Immature natural killer cell (primary cell): ENCODE results near the gene CELA1. TPM values are rescaled to one million over a fixed set of nuclear protein-coding genes. Genes with fewer than 3 reads are reported as not detected.

Experiments used
- DNase-seq, 3 donors: peaks; one replicate each; pipeline ENCODE4 v3.0.0; 2022; ENCODE audit warnings: mixed read lengths in 1 of 3
- H3K27ac Mint-ChIP-seq, 6 donors: one replicate each; pipeline ENCODE4 v1.8.0; 2020; ENCODE audit warnings: mixed read lengths in 6 of 6, mild to moderate bottlenecking in 5 of 6, inconsistent platforms in 4 of 6, moderate library complexity in 3 of 6
- H3K27me3 Mint-ChIP-seq, 3 donors: one replicate each; pipeline ENCODE4 v1.8.0; 2020 to 2021; ENCODE audit warnings: low read depth in 3 of 3, mild to moderate bottlenecking in 3 of 3, mixed read lengths in 3 of 3, moderate library complexity in 3 of 3, inconsistent platforms in 1 of 3
- H3K36me3 Mint-ChIP-seq, 3 donors: one replicate each; pipeline ENCODE4 v1.8.0; 2020; ENCODE audit warnings: mixed read lengths in 3 of 3, inconsistent platforms in 2 of 3, mild to moderate bottlenecking in 2 of 3
- H3K4me1 Mint-ChIP-seq, 2 donors: one replicate each; pipeline ENCODE4 v1.8.0; 2020; ENCODE audit warnings: inconsistent platforms in 2 of 2, mild to moderate bottlenecking in 2 of 2, mixed read lengths in 2 of 2, moderate library complexity in 1 of 2
- H3K4me3 Mint-ChIP-seq, 5 donors: one replicate each; pipeline ENCODE4 v1.8.0; 2020; ENCODE audit warnings: mild to moderate bottlenecking in 5 of 5, mixed read lengths in 5 of 5, inconsistent platforms in 3 of 5, moderate library complexity in 3 of 5
- H3K9me3 Mint-ChIP-seq, 6 donors: one replicate each; pipeline ENCODE4 v1.8.0; 2020; ENCODE audit warnings: mild to moderate bottlenecking in 6 of 6, mixed read lengths in 6 of 6, inconsistent platforms in 4 of 6, moderate library complexity in 3 of 6
- polyA plus RNA-seq, 3 donors: library from polyadenylated mRNA; unstranded; fragments of 300-500 nt; fragmentation: Illumina TruSeq; gene quantifications; one replicate each; pipeline ENCODE4 v1.2.3, GENCODE V29; 2021

CELA1 gene
- polyA plus RNA-seq, 3 donors from 2014 or later: 0.37 to 1.00 TPM; not detected in 1

DNA sequence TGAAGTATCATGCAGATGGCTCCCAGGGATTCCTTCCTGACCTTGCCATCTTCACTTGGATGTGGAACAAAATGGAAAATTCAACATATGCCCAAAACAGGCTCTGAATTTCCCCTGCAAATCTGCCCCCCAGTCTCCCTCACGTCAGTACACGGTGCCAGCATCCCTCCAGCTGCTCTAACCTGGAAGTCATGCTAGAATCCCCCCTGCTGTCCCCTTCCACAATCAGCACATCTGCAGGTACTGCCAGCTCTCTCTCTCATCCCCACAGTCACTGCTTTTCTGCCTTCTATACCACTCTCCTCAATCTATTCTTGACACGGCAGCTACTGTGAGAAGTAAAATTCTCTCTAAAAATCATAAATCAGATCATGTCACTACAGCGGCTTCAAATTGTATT is 23.1 kb upstream of the CELA1 start:
- peak overlapping the region; percentile 77 to 90 (median 84) for H3K4me3 Mint-ChIP-seq
- H3K27me3 Mint-ChIP-seq: peaks cover 11 to 21% (median 16%) of the 10 kb centered on the region in 3 donors
- H3K36me3 Mint-ChIP-seq: peaks cover 21 to 37% (median 37%) of the 10 kb centered on the region in 3 donors
- DNase-seq: no peak
- peak overlapping the region; percentile 89 to 99 (median 99) for H3K27ac Mint-ChIP-seq
- H3K4me1 Mint-ChIP-seq: peaks cover 38 to 41% of the 10 kb centered on the region in 2 donors
- H3K9me3 Mint-ChIP-seq: no peaks in the 10 kb centered on the region

DNA sequence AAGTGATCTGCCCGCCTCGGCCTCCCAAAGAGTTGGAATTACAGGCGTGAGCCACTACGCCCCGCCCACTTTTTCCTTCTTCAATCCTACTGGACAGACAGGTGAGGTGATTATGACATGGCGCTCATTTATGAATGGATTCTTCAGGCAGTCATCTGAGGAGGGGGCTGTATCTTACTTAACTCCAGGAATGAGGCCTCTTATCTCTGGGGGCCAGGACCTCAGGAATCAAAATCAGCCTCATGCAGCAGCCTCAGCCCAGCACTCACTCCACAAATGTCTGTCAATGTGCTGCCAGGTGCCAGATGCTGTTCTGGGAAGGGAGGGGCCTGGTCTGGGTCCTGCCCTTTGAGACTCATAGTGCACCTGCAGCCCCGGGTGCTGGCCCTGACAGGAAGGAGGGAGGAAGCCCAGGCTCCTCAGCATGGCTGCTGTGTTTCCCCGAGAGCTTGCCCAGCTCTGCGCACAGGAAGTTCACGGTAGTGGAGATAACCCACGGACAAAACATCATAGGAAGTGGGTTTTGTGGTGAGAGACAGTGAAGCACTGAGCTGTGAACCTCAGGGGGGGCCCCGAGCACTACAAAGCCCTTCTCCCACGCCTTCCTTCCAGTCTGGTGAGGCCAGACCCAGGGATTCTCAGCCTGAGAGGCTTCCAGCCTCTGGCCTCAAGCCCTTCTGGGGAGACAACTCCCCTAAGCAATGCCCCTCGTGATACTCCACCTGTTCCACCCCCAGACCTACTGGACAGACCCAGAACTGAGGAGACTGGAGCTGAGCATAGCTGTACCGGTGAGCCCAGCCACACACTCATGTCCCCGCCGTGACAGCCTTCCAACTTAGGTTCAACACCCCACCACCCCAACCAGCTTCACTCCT is 22.4 kb upstream of the CELA1 start:
- peaks cover 11 to 21% (median 16%) of the 10 kb centered on the region in 3 donors for H3K27me3 Mint-ChIP-seq
- peak overlapping the region; percentile 89 to 99 (median 99) for H3K27ac Mint-ChIP-seq
- H3K9me3 Mint-ChIP-seq: no peaks in the 10 kb centered on the region
- DNase-seq: peak; percentile 95 to 98 (median 96)
- peak overlapping the region; percentile 77 to 90 (median 84) for H3K4me3 Mint-ChIP-seq
- peaks cover 20 to 34% (median 34%) of the 10 kb centered on the region in 3 donors for H3K36me3 Mint-ChIP-seq
- H3K4me1 Mint-ChIP-seq: peaks cover 38 to 41% of the 10 kb centered on the region in 2 donors

DNA sequence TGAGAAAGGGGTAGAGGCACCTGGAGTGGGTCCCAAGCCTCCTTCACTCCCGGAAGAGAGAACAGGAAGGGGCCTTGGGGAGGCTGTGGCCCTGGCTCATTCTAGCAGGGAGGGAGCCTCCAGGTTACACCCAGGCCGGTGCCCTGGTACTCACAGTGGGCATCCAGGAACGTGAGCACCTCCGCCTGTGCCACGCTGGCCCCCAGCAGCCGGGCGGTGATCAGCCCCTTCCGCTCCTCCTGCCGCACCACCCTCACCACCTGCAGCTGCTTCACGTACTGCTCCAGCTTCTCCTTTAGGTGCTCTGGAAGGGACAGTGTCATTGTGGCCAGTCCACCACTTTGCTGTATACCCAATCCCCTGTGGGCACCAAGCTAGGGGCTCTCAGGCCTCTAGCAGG is 18.8 kb upstream of the CELA1 start:
- H3K4me1 Mint-ChIP-seq: peaks cover 29 to 31% of the 10 kb centered on the region in 2 donors
- H3K4me3 Mint-ChIP-seq: no peak overlapping the region
- H3K36me3 Mint-ChIP-seq: peaks cover 8 to 26% (median 23%) of the 10 kb centered on the region in 3 donors
- H3K27ac Mint-ChIP-seq: peak overlapping the region in 3 of 6 donors; percentile 13 to 84 (median 72)
- no peak for DNase-seq
- no peaks in the 10 kb centered on the region for H3K9me3 Mint-ChIP-seq
- peaks cover 5 to 24% (median 11%) of the 10 kb centered on the region in 3 donors for H3K27me3 Mint-ChIP-seq

DNA sequence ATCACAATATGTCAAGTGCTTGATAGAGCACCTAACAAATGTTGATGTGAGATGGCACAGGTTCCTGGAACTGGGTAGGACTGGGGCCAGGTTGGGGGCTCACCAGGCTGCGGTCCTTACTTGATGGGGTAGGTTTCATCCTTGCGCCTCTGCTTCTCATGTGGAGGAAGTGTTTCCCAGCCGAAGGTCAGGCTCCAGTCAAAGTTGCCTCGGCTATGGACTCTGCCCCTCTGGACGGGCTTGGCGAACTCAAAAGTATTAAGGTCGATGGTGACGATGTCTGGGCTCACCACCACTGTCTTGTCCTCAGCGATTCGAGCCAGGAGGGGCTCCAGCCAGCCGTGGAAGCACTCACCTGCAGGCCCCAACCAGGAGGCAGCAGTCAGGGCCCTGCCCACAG is 17.5 kb upstream of the CELA1 start:
- Mint-ChIP-seq H3K4me1 (peaks cover 16 to 18% of the 10 kb centered on the region in 2 donors), H3K27me3 (peaks cover 4 to 16% (median 9%) of the 10 kb centered on the region in 3 donors), H3K27ac (peak overlapping the region in 2 of 6 donors; percentile 13 to 62), H3K4me3 (no peak overlapping the region), H3K9me3 (no peaks in the 10 kb centered on the region), H3K36me3 (peaks cover 12 to 36% (median 32%) of the 10 kb centered on the region in 3 donors)
- DNase-seq: no peak

DNA sequence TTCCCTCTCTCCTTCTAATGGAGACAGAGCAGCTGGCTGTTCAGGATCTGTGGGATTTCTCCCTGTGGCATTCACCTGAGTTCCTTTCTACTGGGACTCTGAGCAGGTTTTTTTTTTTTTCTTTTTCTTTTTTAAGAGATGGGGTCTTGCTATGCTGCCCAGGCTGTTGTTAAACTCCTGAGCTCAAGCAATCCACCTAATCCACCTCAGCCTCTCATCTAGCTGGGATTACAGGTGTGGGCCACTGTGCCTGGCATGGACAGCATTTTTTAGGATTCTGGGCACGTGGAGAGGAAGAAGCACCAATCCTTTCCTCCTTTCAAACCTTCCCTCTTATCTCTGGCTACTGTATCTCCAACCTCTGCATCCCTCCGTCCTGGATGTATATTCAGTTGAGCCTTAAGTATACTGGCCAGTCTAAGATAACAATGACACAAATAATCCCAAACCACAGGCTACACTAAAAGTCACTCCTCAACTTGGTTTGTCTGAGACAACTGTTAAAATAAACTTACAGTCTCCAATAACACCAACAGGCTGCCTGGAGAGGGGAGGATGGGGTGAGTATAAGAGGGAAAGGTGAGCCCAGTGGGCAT is 16.4 kb upstream of the CELA1 start:
- peaks cover 14 to 45% (median 36%) of the 10 kb centered on the region in 3 donors for H3K36me3 Mint-ChIP-seq

DNA sequence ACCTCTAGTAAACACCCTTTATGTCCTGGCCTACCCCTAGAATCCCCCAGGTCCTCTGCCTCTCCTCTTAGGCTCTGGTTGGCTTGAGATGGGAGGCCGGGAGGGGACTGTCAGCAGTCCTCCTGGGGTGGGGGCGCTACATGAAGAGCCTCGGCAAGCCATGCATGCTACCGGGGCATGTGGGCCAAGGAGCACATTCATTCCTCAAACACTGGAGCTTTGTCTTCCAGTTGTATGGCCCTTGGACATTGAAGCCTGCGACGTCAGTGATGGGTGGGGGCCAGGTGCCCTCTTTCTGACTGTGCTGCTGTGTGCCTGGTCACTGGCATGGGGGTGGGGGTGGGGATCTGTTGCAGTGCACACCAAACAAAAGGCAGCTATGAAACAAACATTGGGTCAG is 15.8 kb upstream of the CELA1 start:
- H3K36me3 Mint-ChIP-seq: peaks cover 13 to 49% (median 36%) of the 10 kb centered on the region in 3 donors
- no peak overlapping the region for H3K4me3 Mint-ChIP-seq
- H3K4me1 Mint-ChIP-seq: peaks cover under 1% of the 10 kb centered on the region in 2 donors
- no peaks in the 10 kb centered on the region for H3K9me3 Mint-ChIP-seq
- peaks cover 0 to 5% (median 2%) of the 10 kb centered on the region in 3 donors for H3K27me3 Mint-ChIP-seq
- no peak for DNase-seq
- no peak overlapping the region for H3K27ac Mint-ChIP-seq

More for the DNA sequence above, 16.4 kb upstream of the CELA1 start:
- no peak for DNase-seq
- Mint-ChIP-seq H3K4me3 (no peak overlapping the region), H3K27me3 (peaks cover 0 to 9% (median 2%) of the 10 kb centered on the region in 3 donors), H3K9me3 (no peaks in the 10 kb centered on the region), H3K27ac (peak overlapping the region in 2 of 6 donors; percentile 8 to 26), H3K4me1 (peaks cover 6% of the 10 kb centered on the region in 2 donors)

DNA sequence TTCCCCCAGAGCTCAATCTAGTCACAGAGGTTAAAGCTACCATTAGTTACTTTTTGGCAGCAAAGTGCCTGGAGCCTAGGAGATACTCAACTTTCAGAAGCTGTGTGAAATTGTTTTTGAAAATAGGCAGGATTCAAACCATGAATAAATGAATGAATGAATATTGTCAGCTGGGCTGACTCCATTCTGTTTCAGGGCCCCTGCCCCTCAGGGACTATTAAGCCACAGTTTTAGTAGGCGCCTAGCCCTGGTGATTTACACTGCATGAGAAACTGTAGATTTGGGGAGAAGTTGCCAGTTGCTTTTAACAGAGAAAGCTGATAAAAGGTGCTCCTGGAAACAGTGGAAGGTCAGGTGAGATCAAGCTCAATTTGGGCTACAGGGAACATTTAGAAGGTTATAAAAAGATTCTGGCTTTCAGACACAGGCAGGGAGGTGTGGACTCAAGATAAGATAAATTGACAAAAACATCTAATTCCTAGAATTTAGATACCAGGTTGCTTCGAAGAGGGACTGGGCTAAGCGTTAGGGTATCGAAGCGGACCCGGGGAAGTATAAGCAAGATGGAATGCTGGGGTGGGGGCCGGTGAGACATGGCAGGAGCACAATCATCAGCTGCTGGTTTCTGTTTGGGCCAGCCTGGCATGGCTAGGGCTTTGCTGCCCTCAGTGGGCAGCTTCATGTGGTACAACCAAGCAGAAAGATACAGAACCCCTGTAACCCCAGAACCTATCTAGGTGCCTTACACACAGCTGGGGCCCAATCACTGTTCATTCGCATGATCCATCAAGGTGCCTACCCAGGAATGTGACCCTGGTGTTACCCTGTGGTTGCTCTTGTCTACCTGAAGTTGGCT is 14.9 kb upstream of the CELA1 start:
- no peak overlapping the region for H3K4me3 Mint-ChIP-seq
- peaks cover 0 to 3% (median under 1%) of the 10 kb centered on the region in 3 donors for H3K27me3 Mint-ChIP-seq
- no peak for DNase-seq
- peak overlapping the region in 2 of 6 donors; percentile 36 to 52 for H3K27ac Mint-ChIP-seq
- no peaks in the 10 kb centered on the region for H3K9me3 Mint-ChIP-seq
- H3K36me3 Mint-ChIP-seq: peaks cover 13 to 53% (median 42%) of the 10 kb centered on the region in 3 donors
- H3K4me1 Mint-ChIP-seq: no peaks in the 10 kb centered on the region

DNA sequence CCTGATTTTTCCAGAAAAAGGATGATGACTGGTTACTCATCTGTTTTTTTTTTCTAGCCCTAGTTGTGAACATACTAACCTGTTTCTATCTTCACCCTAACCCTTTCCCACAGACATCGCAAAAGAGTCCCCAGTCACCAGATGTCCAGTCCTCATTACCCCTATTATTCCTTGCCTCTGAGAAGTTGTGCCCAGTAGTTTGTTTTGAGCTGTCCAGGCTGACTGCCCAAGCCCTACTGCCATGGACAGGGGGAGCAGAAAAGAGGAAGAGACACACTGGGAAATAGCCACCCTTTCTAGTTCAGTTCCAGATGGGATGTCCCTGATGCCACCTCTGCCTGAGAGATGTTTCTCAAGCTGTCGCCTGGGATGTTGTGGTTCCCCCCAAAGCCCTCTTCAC is 13.8 kb upstream of the CELA1 start:
- H3K4me3 Mint-ChIP-seq: no peak overlapping the region
- H3K27me3 Mint-ChIP-seq: peaks cover 0 to 3% (median 0%) of the 10 kb centered on the region in 3 donors
- H3K4me1 Mint-ChIP-seq: no peaks in the 10 kb centered on the region
- DNase-seq: no peak
- H3K9me3 Mint-ChIP-seq: no peaks in the 10 kb centered on the region
- H3K36me3 Mint-ChIP-seq: peaks cover 13 to 50% (median 42%) of the 10 kb centered on the region in 3 donors
- H3K27ac Mint-ChIP-seq: peak overlapping the region in 2 of 6 donors; percentile 53 to 64

DNA sequence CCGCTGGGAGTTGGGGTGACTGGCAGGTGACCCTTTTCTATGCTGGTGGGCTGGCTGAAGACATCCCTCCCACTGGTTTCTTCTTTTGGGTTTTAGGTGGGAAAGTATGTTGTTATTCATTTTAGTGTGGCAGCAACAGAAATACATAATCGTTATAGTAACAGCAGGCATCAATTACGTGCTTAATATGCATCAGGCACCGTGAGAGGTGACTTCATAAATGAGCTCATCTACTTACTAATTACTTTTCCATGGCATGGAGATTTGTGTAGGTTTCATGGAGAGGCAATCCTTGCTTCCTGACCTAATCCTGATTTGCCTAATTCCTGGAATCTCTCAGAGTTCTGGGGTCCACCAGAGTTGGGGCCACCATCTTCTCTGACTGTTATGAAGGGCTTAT is 13.4 kb upstream of the CELA1 start:
- H3K4me3 Mint-ChIP-seq: no peak overlapping the region
- H3K9me3 Mint-ChIP-seq: no peaks in the 10 kb centered on the region
- H3K27me3 Mint-ChIP-seq: peaks cover 0 to 3% (median 0%) of the 10 kb centered on the region in 3 donors
- no peak for DNase-seq
- peaks cover 13 to 54% (median 46%) of the 10 kb centered on the region in 3 donors for H3K36me3 Mint-ChIP-seq
- H3K27ac Mint-ChIP-seq: peak overlapping the region in 2 of 6 donors; percentile 38 to 53
- no peaks in the 10 kb centered on the region for H3K4me1 Mint-ChIP-seq

DNA sequence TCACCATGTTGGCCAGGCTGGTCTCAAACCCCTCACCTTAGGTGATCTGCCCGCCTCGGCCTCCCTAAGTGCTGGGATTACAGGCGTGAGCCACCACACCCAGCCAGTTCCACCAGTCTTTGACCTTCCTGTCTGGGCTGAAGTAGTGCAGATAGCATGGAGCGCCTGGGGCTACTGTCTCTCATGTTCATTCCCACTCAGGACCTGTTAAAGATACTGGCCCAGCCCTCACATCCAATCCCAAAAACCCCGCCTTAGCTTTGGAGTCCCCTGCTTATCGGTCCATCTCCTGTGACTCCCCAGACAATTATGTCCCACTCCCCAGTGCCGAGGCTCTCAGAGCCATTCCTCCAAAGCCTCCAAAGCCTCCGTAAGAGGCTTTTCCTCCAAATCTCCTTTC is 12.0 kb upstream of the CELA1 start:
- peaks cover 0 to 3% (median 0%) of the 10 kb centered on the region in 3 donors for H3K27me3 Mint-ChIP-seq
- no peak overlapping the region for H3K27ac Mint-ChIP-seq
- no peaks in the 10 kb centered on the region for H3K9me3 Mint-ChIP-seq
- no peak overlapping the region for H3K4me3 Mint-ChIP-seq
- H3K36me3 Mint-ChIP-seq: peaks cover 9 to 48% (median 41%) of the 10 kb centered on the region in 3 donors
- DNase-seq: no peak
- no peaks in the 10 kb centered on the region for H3K4me1 Mint-ChIP-seq

DNA sequence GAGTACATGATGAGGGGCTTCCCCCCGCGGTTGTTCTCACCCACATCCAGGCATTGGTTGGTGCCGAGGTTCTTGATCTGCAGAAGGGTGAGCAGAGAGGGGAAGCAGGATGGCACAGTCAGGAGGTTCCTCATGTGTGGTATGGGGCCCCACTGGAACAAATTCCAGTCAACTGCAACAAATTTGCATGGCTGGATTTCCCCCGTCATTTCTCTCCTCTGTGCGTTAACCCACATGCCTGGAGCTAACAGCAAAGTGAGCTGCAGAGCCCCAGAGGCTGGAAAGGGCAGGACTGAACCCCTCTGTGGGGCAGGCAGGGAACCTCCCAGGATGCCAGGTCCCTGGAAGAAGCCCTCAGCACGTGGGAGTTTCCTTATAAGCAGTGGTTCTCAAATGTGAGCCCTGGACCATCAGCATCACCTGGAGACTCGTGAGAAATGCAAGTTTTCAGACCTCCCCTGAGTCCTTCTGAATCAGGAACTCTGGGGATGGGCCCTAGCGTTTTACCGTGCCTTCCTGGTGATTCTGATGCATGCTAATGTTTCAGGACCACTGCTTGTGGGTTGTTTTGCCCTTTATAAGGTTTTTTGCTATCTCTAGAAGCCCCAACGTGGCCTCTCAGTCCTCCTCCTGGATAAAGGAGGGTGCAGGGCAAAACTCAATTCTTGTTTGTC is 11.0 kb upstream of the CELA1 start:
- H3K4me1 Mint-ChIP-seq: no peaks in the 10 kb centered on the region
- peaks cover 8 to 45% (median 37%) of the 10 kb centered on the region in 3 donors for H3K36me3 Mint-ChIP-seq
- no peak for DNase-seq

DNA sequence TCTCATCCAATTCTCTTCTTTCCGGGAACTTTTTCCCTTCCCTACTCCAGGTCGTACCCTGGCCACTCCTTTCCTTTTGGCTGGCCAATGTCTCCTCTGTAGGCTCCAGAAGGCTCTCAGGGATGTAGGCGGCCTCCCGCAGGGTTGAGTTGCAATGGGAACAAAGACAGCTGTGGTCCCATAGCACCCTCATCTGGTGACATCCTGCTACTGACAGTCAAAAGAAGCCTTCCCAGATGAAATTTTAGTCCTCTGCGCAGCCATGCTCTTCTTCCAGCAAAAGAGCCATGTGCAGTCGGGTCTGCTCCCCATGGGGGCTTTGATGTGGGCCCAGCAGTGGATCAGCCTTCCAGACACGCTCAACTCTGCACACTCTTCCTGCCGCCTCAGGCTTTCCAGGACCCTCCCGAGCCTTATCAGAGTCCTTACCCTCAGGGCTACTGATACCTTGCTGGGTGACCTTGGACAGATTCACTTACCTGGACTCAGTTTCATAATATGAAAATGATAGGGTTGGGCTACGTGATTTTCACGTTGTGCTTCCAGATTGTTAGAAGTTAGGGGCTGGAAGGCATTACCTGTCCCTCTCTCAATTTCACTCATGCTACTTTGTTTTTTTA is 5.5 kb upstream of the CELA1 start:
- H3K27ac Mint-ChIP-seq: peak overlapping the region in 2 of 6 donors; percentile 1 to 4
- peak; percentile 37 to 48 (median 41) for DNase-seq
- H3K27me3 Mint-ChIP-seq: peaks cover 0 to 3% (median 0%) of the 10 kb centered on the region in 3 donors
- H3K4me3 Mint-ChIP-seq: no peak overlapping the region
- H3K9me3 Mint-ChIP-seq: no peaks in the 10 kb centered on the region
- H3K4me1 Mint-ChIP-seq: no peaks in the 10 kb centered on the region
- H3K36me3 Mint-ChIP-seq: peaks cover 0 to 12% (median 8%) of the 10 kb centered on the region in 3 donors

More for the DNA sequence above, 11.0 kb upstream of the CELA1 start:
- peaks cover 0 to 3% (median 1%) of the 10 kb centered on the region in 3 donors for H3K27me3 Mint-ChIP-seq
- H3K9me3 Mint-ChIP-seq: no peaks in the 10 kb centered on the region
- H3K27ac Mint-ChIP-seq: peak overlapping the region in 1 of 6 donors; percentile 13
- H3K4me3 Mint-ChIP-seq: no peak overlapping the region
